Sciatic nerve (tissue), 2 donors: Measurements from ENCODE around the gene VGLL3. TPM values are rescaled to one million over a fixed set of nuclear protein-coding genes. Genes with fewer than 3 reads are reported as not detected.
"Not testable (repeated sequence)": the region's sequence is repeated elsewhere in the genome, so short reads cannot be mapped to it uniquely, and the experiment has no call there.

ENCODE experiments used
- ATAC-seq: fragments of 200-7000 bp; cut with Tn5 transposase; one replicate; pipeline ENCODE4 v1.9.1; 2020; ENCODE audit warnings: mild to moderate bottlenecking, moderate library complexity
- DNase-seq: peaks from one replicate; pipeline ENCODE4 v3.0.0-alpha.2; 2020; ENCODE audit warnings: low spot score
- intact Hi-C: fragments of 100-400 bp; cut with DNase I; formaldehyde crosslinking; loops from one replicate; pipeline ENCODE4 v1.14.2; 2022
- total RNA-seq: library from RNA; stranded (reverse); fragmentation: NEBNext Ultra II Directional; extraction: Animal tissue kit (Norgen Biotek cat#: 25700); gene quantifications from one replicate; pipeline ENCODE4 v1.2.1, GENCODE V29; 2021
- donor health status: DM: no; HTN: no; CAD: no.
- donor health status: DM: no; HTN: no; CAD: no.

Gene VGLL3
- total RNA-seq, 1 donor from 2014 or later: 130 TPM

GRCh38 chr3:86991482-86991815, 500 bp upstream of the VGLL3 start:
- DNase-seq (no peak), ATAC-seq (peak; percentile 5)
- intact Hi-C loops: loop anchor here (10.0 kb wide), 1 partner anchor 93 kb away; no protein-coding TSS in a partner anchor

GRCh38 chr3:86990012-86990733, 776 bp downstream of the VGLL3 start:
- intact Hi-C loops: loop anchor here (10.0 kb wide), 1 partner anchor 95 kb away; no protein-coding TSS in a partner anchor
- DNase-seq (peak; percentile 69), ATAC-seq (peak; percentile 4)

GRCh38 chr3:86989611-86990010, 1.3 kb downstream of the VGLL3 start:
- DNase-seq (no peak), ATAC-seq (no peak)
- intact Hi-C loops: loop anchor here (10.0 kb wide), 1 partner anchor 95 kb away; no protein-coding TSS in a partner anchor

- intact Hi-C loops: no loop called here
Observed at GRCh38 chr3:86989006-86989405, 1.9 kb downstream of the VGLL3 start.

GRCh38 chr3:86988235-86988634, 2.7 kb downstream of the VGLL3 start:
- DNase-seq (no peak), ATAC-seq (no peak)
- intact Hi-C loops: no loop called here

More at GRCh38 chr3:86989006-86989405, 1.9 kb downstream of the VGLL3 start:
- DNase-seq (no peak), ATAC-seq (no peak)

- no peak for DNase-seq
- intact Hi-C loops: no loop called here
- no peak for ATAC-seq
Observed at GRCh38 chr3:86987421-86987715, 3.6 kb downstream of the VGLL3 start.

GRCh38 chr3:86986671-86987420, 4.1 kb downstream of the VGLL3 start:
- ATAC-seq: no peak
- intact Hi-C loops: no loop called here

GRCh38 chr3:86985181-86985826, 5.6 kb downstream of the VGLL3 start:
- DNase-seq (no peak), ATAC-seq (no peak)
- intact Hi-C loops: no loop called here

More at GRCh38 chr3:86986671-86987420, 4.1 kb downstream of the VGLL3 start:
- DNase-seq: no peak

- DNase-seq (no peak), ATAC-seq (no peak)
- intact Hi-C loops: no loop called here
Observed at GRCh38 chr3:86984271-86984670, 6.7 kb downstream of the VGLL3 start.

GRCh38 chr3:86982883-86983282, 8.1 kb downstream of the VGLL3 start:
- ATAC-seq (peak; percentile 83), DNase-seq (no peak)
- intact Hi-C loops: no loop called here

GRCh38 chr3:86978111-86978551, 12.8 kb downstream of the VGLL3 start:
- intact Hi-C loops: no loop called here
- DNase-seq (peak; percentile 68), ATAC-seq (peak; percentile 77)

GRCh38 chr3:86976219-86976618, 14.7 kb downstream of the VGLL3 start:
- intact Hi-C loops: no loop called here
- DNase-seq (no peak), ATAC-seq (no peak)

- DNase-seq, ATAC-seq, intact Hi-C loops: not testable (repeated sequence)
Observed at GRCh38 chr3:86974177-86974576, 16.8 kb downstream of the VGLL3 start.

GRCh38 chr3:86973440-86973839, 17.5 kb downstream of the VGLL3 start:
- no peak for DNase-seq
- peak; percentile 71 for ATAC-seq
- intact Hi-C loops: no loop called here

GRCh38 chr3:86969500-86970189, 21.3 kb downstream of the VGLL3 start:
- intact Hi-C loops: no loop called here
- ATAC-seq: peak; percentile 28
- no peak for DNase-seq

GRCh38 chr3:86968244-86968932, 22.6 kb downstream of the VGLL3 start:
- intact Hi-C loops: no loop called here
- DNase-seq (no peak), ATAC-seq (peak; percentile 26)

GRCh38 chr3:86967062-86967461, 23.9 kb downstream of the VGLL3 start:
- ATAC-seq (no peak), DNase-seq (no peak)
- intact Hi-C loops: no loop called here

- intact Hi-C loops: no loop called here
- ATAC-seq: no peak
Observed at GRCh38 chr3:86965166-86965565, 25.8 kb downstream of the VGLL3 start.

GRCh38 chr3:86963611-86964010, 27.3 kb downstream of the VGLL3 start:
- no peak for ATAC-seq
- intact Hi-C loops: no loop called here
- DNase-seq: no peak

More at GRCh38 chr3:86965166-86965565, 25.8 kb downstream of the VGLL3 start:
- no peak for DNase-seq
